Measurements from ENCODE around the gene ZBTB37. TPM values are rescaled to one million over a fixed set of nuclear protein-coding genes. Genes with fewer than 3 reads are reported as not detected.

ZBTB37 gene
- total RNA-seq, 1 donor from 2014 or later = 12.2 TPM

DNA sequence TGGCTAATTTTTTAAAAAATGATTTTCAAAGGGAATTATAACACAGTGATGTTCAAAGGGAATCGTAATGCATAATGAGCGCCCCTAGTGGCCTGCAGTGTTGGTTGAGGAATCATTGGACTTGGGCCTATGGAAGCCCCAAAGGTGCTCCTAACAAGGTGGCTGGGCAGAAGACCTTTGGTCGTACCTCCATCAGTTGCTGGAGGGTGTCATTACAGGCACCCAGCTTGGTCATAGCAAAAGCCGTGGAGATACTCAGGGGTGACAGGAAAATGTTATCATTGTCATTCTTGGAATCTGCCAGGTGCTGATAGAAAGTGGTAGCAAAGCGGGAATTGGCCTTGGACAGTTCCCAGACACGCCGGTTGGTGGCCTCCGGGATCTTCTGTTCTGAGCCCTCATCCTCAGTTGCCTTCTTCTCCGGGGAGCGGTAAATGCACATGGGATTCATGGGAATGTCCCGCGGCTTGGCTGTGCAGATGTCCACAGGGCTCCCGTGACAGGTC lies 46.2 kb downstream of the ZBTB37 start:
- Mint-ChIP-seq H3K4me3 (ENCODE audit: low read depth) (no peak overlapping the region), H3K27ac (no peak overlapping the region), H3K4me1 (ENCODE audit: low read depth) (peaks cover 3% of the 10 kb centered on the region), H3K9me3 (ENCODE audit: low read depth) (no peaks in the 10 kb centered on the region), H3K36me3 (ENCODE audit: insufficient read depth) (no peaks in the 10 kb centered on the region), H3K27me3 (no peaks in the 10 kb centered on the region)
- TF ChIP-seq, protein P1, sequence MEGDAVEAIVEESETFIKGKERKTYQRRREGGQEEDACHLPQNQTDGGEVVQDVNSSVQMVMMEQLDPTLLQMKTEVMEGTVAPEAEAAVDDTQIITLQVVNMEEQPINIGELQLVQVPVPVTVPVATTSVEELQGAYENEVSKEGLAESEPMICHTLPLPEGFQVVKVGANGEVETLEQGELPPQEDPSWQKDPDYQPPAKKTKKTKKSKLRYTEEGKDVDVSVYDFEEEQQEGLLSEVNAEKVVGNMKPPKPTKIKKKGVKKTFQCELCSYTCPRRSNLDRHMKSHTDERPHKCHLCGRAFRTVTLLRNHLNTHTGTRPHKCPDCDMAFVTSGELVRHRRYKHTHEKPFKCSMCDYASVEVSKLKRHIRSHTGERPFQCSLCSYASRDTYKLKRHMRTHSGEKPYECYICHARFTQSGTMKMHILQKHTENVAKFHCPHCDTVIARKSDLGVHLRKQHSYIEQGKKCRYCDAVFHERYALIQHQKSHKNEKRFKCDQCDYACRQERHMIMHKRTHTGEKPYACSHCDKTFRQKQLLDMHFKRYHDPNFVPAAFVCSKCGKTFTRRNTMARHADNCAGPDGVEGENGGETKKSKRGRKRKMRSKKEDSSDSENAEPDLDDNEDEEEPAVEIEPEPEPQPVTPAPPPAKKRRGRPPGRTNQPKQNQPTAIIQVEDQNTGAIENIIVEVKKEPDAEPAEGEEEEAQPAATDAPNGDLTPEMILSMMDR (IDR thresholded peaks at IDR 0.05; ENCODE audit: unreplicated experiment) = peak; percentile 58
- no peak for DNase-seq (ENCODE audit: low spot score, unreplicated experiment)

DNA sequence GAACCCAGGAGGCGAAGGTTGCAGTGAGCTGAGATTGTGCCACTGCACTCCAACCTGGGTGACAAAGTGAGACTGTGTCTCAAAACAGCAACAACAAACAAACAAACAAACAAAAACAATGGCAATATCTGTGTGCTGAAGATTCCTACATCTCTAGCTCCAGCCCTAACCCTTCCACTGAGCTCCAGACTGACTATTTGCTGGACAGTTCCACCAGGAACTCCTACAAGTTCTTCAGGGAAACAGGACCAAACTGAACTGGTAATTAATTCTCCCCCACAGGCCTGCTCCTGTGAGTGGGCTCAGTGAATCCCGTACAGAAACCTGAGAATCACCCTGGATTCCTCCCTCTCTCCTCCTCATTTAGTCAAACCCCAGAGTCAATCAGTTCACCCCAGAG lies 47.4 kb downstream of the ZBTB37 start:
- Mint-ChIP-seq H3K4me3 (ENCODE audit: low read depth) (no peak overlapping the region), H3K27ac (no peak overlapping the region), H3K27me3 (no peaks in the 10 kb centered on the region), H3K9me3 (ENCODE audit: low read depth) (no peaks in the 10 kb centered on the region), H3K4me1 (ENCODE audit: low read depth) (peaks cover 3% of the 10 kb centered on the region), H3K36me3 (ENCODE audit: insufficient read depth) (no peaks in the 10 kb centered on the region)
- TF ChIP-seq, protein P1 (IDR thresholded peaks at IDR 0.05; ENCODE audit: unreplicated experiment) = no peak
- no peak for DNase-seq (ENCODE audit: low spot score, unreplicated experiment)

DNA sequence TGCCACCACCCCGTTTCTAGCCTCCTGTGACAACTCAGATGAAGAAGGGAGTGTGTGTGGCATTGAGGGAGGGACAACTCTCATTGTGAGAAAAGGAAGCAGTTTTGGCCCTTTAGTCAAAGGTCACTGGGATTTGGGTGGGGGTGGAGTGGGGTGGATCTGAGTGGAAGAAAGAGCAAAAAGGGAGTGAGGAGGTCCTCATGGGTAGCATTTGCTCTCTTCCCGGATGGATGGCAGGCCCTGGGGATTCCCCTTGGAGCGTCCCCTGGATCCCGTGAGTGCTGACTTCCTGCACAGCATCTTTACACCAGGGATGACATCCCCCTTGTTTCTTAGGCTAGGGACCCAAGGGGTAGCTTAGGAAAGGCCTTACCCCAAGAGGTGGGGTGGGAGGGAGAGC lies 48.5 kb downstream of the ZBTB37 start:
- DNase-seq (ENCODE audit: low spot score, unreplicated experiment) = no peak
- H3K27me3 Mint-ChIP-seq = no peaks in the 10 kb centered on the region
- H3K4me1 Mint-ChIP-seq (ENCODE audit: low read depth) = peaks cover 3% of the 10 kb centered on the region
- H3K4me3 Mint-ChIP-seq (ENCODE audit: low read depth) = no peak overlapping the region
- H3K9me3 Mint-ChIP-seq (ENCODE audit: low read depth) = no peaks in the 10 kb centered on the region
- no peak overlapping the region for H3K27ac Mint-ChIP-seq
- TF ChIP-seq, protein P1 (IDR thresholded peaks at IDR 0.05; ENCODE audit: unreplicated experiment) = no peak
- H3K36me3 Mint-ChIP-seq (ENCODE audit: insufficient read depth) = no peaks in the 10 kb centered on the region

DNA sequence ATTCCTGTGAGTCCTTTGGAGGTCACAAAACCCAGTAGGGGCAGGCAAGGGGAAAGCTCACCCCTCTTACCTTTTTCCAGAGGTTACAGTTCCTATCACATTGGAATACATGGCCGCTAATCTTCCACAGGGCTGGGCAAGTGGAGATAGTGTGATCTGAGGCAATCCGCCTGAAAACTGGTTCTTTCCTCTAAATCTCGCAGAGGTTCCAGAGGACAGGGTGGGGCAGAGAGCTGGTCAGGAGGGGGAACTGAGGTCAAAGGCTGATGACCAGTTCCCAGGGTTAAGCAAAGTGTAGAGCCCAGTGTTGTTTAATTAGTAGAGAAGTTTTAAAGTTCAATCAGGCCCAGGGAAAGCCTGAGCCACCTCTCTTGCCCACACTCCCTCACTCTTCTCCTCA lies 49.0 kb downstream of the ZBTB37 start, which contains the start of gene SERPINC1:
SERPINC1 (minus strand) TSS at position 179 of the 400 bp plus-strand sequence; CDS start at position 111, 68 bp downstream.
- no peak for DNase-seq (ENCODE audit: low spot score, unreplicated experiment)
- H3K27ac Mint-ChIP-seq = no peak within 1 kb of the TSS
- H3K4me1 Mint-ChIP-seq (ENCODE audit: low read depth) = peaks cover 3% of the 10 kb centered on the region
- H3K9me3 Mint-ChIP-seq (ENCODE audit: low read depth) = no peaks in the 10 kb centered on the region
- no peak within 1 kb of the TSS for H3K4me3 Mint-ChIP-seq (ENCODE audit: low read depth)
- TF ChIP-seq, protein P1 (IDR thresholded peaks at IDR 0.05; ENCODE audit: unreplicated experiment) = no peak
- H3K27me3 Mint-ChIP-seq = no peaks in the 10 kb centered on the region
- no peaks in the 10 kb centered on the region for H3K36me3 Mint-ChIP-seq (ENCODE audit: insufficient read depth)

DNA sequence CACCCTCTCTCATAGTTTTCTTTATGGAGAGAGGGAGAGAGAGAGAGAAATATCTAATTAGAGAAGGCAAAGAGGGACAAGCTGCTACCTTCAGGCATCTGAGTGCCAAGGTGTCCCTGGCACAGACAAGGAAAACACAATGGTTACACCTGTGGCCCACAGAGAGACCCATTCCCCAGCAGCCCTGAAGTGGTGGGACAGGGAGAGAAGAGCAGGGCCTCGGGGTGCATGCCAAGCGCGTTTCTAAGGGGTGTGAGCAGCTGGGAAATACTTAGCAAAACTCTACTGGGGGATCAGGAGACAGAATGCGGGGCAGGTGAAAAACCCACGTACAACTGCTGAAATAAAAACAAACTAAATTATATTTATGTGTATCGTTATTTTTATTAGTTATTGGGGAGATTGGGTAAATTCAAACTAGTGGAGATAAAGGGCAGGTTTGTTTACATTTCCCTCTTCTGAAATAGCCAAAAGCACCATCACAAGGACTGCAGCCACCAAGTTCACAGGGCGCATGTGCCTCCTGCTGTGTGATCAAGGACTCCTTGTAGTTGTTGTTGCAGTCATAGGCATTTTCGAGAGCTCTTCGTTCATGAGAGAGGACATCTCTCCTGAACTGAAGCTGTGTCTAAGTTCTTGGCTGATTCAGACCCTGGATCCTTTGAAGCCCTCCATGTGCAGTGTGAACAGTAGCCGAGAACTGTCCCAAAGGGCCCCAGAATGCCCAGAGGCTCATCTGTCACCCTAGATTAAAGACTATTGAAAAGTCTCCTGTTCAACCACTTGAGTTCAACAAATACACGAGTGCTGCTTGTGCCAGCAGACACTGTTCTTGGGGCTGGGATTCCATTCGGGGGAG lies 49.7 kb downstream of the ZBTB37 start:
- TF ChIP-seq, protein P1 (IDR thresholded peaks at IDR 0.05; ENCODE audit: unreplicated experiment) = no peak
- Mint-ChIP-seq H3K36me3 (ENCODE audit: insufficient read depth) (no peaks in the 10 kb centered on the region), H3K4me3 (ENCODE audit: low read depth) (no peak overlapping the region), H3K27ac (no peak overlapping the region), H3K27me3 (no peaks in the 10 kb centered on the region), H3K9me3 (ENCODE audit: low read depth) (no peaks in the 10 kb centered on the region), H3K4me1 (ENCODE audit: low read depth) (peaks cover 3% of the 10 kb centered on the region)
- DNase-seq (ENCODE audit: low spot score, unreplicated experiment) = no peak

Data from progenitor cell of endocrine pancreas (in vitro differentiated cells).